ENCODE results near the gene STARD7. TPM values are rescaled to one million over a fixed set of nuclear protein-coding genes. Genes with fewer than 3 reads are reported as not detected.

The STARD7 gene
- 95.0 to 102 TPM (median 97.0 TPM) in 5 replicates for total RNA-seq (2022; extraction: Qiagen RNA extraction; ENCODE audit: low read depth)

GRCh38 chr2:96208143-96209010 is at the start of gene STARD7:
TSS of gene STARD7 (minus strand) at chr2:96208827. CDS start at chr2:96208434, 393 bp downstream.

GRCh38 chr2:96145036-96145847 is 63.4 kb downstream of the STARD7 start, which contains the start of gene DUSP2:
TSS of gene DUSP2 (minus strand) at chr2:96145440. CDS start at chr2:96145354, 86 bp downstream.

GRCh38 chr2:96138179-96139145 is 70.2 kb downstream of the STARD7 start, which contains the start of gene ASTL:
TSS of gene ASTL (minus strand) at chr2:96138502. CDS start at chr2:96138436, 66 bp downstream.

Other genes with a start within 250 kb of the STARD7 start
- 3.5 to 4.3 TPM (median 3.6 TPM) in 5 replicates for gene ANKRD36C, start 217.0 kb downstream of the STARD7 start, total RNA-seq (2022; extraction: Qiagen RNA extraction; ENCODE audit: low read depth)
- gene GPAT2, start 173.9 kb downstream of the STARD7 start, total RNA-seq (2022; extraction: Qiagen RNA extraction; ENCODE audit: low read depth), result not detected in 5 replicates
- 0.03 to 0.09 TPM (median 0.08 TPM) in 5 replicates for gene ADRA2B, start 92.3 kb downstream of the STARD7 start, total RNA-seq (2022; extraction: Qiagen RNA extraction; ENCODE audit: low read depth)
- not detected in 5 replicates for gene ASTL, start 70.3 kb downstream of the STARD7 start, total RNA-seq (2022; extraction: Qiagen RNA extraction; ENCODE audit: low read depth)
- gene DUSP2, start 63.4 kb downstream of the STARD7 start, total RNA-seq (2022; extraction: Qiagen RNA extraction; ENCODE audit: low read depth), result 0.22 to 0.50 TPM (median 0.46 TPM) in 5 replicates
- 38.4 to 51.9 TPM (median 48.9 TPM) in 5 replicates for gene TMEM127, start 57.2 kb upstream of the STARD7 start, total RNA-seq (2022; extraction: Qiagen RNA extraction; ENCODE audit: low read depth)
- 79.3 to 95.8 TPM (median 91.0 TPM) in 5 replicates for gene CIAO1, start 57.4 kb upstream of the STARD7 start, total RNA-seq (2022; extraction: Qiagen RNA extraction; ENCODE audit: low read depth)
- 126 to 133 TPM (median 130 TPM) in 5 replicates for gene SNRNP200, start 96.7 kb upstream of the STARD7 start, total RNA-seq (2022; extraction: Qiagen RNA extraction; ENCODE audit: low read depth)
- gene ITPRIPL1, start 116.5 kb upstream of the STARD7 start, total RNA-seq (2022; extraction: Qiagen RNA extraction; ENCODE audit: low read depth), result not detected in 5 replicates
- 45.4 to 49.9 TPM (median 48.3 TPM) in 5 replicates for gene NCAPH, start 126.9 kb upstream of the STARD7 start, total RNA-seq (2022; extraction: Qiagen RNA extraction; ENCODE audit: low read depth)

Data from A549 treated with CpdA at 1 μM for 4 hours (cell line).